GM23248 (cell line): ENCODE measurements around the gene AP1B1. TPM values are rescaled to one million over a fixed set of nuclear protein-coding genes. Genes with fewer than 3 reads are reported as not detected.
A peak's percentile ranks its signal among the peaks of the same experiment; 100 is the strongest.

ENCODE experiments used
- DNase-seq: peaks from one replicate; pipeline ENCODE4 v3.0.0-alpha.2; 2015
- H2AFZ ChIP-seq: fragments of 200-600 bp; sonication (generic); 2 replicates; pipeline ENCODE4 v1.6.1; 2016; ENCODE audit warnings: antibody characterized with exemption
- H3F3A ChIP-seq: fragments of 200-600 bp; sonication (generic); 2 replicates; pipeline ENCODE4 v1.6.1; 2016; ENCODE audit warnings: mild to moderate bottlenecking, antibody characterized with exemption, mixed run types; ENCODE audit not compliant: insufficient read depth
- H3K27ac ChIP-seq: fragments of 200-600 bp; sonication (generic); 2 replicates; pipeline ENCODE4 v1.5.1; 2016; ENCODE audit warnings: mild to moderate bottlenecking
- H3K27me3 ChIP-seq: fragments of 200-600 bp; sonication (generic); replicated peaks from 2 replicates; pipeline ENCODE4 v1.6.1; 2016; ENCODE audit warnings: mild to moderate bottlenecking; ENCODE audit not compliant: insufficient read depth
- H3K36me3 ChIP-seq: fragments of 200-600 bp; sonication (generic); 2 replicates; pipeline ENCODE4 v1.6.1; 2016; ENCODE audit warnings: low read depth, mild to moderate bottlenecking
- H3K4me1 ChIP-seq: fragments of 200-600 bp; sonication (generic); 2 replicates; pipeline ENCODE4 v1.6.1; 2016; ENCODE audit warnings: mild to moderate bottlenecking; ENCODE audit not compliant: insufficient read depth
- H3K4me2 ChIP-seq: fragments of 200-600 bp; sonication (generic); one replicate; pipeline ENCODE4 v1.6.1; 2016; ENCODE audit warnings: mild to moderate bottlenecking; ENCODE audit not compliant: unreplicated experiment
- H3K4me3 ChIP-seq: fragments of 200-600 bp; sonication (generic); 2 replicates; pipeline ENCODE4 v1.5.1; 2016; ENCODE audit warnings: mild to moderate bottlenecking
- H3K79me2 ChIP-seq: fragments of 200-600 bp; sonication (generic); 2 replicates; pipeline ENCODE4 v1.6.1; 2016; ENCODE audit warnings: mild to moderate bottlenecking; ENCODE audit not compliant: insufficient read depth
- H3K9ac ChIP-seq: fragments of 200-600 bp; sonication (generic); 2 replicates; pipeline ENCODE4 v1.6.1; 2016; ENCODE audit warnings: mild to moderate bottlenecking
- H3K9me2 ChIP-seq: fragments of 200-600 bp; sonication (generic); 2 replicates; pipeline ENCODE4 v1.6.1; 2016; ENCODE audit warnings: mixed run types, mild to moderate bottlenecking, moderate library complexity; ENCODE audit not compliant: insufficient read depth
- H3K9me3 ChIP-seq: fragments of 200-600 bp; sonication (generic); one replicate; pipeline ENCODE4 v1.6.1; 2017; ENCODE audit warnings: low read depth
- H4K20me1 ChIP-seq: fragments of 200-600 bp; sonication (generic); 2 replicates; pipeline ENCODE4 v1.6.0; 2016; ENCODE audit not compliant: insufficient read depth
- EZH2 ChIP-seq: fragments of 200-600 bp; sonication (generic); IDR thresholded peaks from 2 replicates; pipeline ENCODE4 v1.6.1; 2018; ENCODE audit warnings: antibody characterized with exemption, mild to moderate bottlenecking; ENCODE audit not compliant: insufficient read depth, poor library complexity, severe bottlenecking
- EZH2phosphoT487 ChIP-seq: fragments of 200-600 bp; sonication (generic); IDR thresholded peaks from 2 replicates; pipeline ENCODE4 v1.6.1; 2018; ENCODE audit warnings: antibody characterized with exemption, moderate library complexity, mild to moderate bottlenecking, low read depth; ENCODE audit not compliant: insufficient read depth
- WGBS, 2 experiments: methylation state at CpG; one replicate each; pipeline ENCODE4 v1.1.6; 2015 to 2017; ENCODE audit warnings: low lambda C conversion rate in 2 of 2, low coverage in 1 of 2; ENCODE audit errors: missing lambda C conversion rate in 2 of 2; 5-methylcytosine and 5-hydroxymethylcytosine counted together
- in situ Hi-C: fragments of 300-500 bp; cut with MboI; formaldehyde crosslinking; loops from 2 replicates; pipeline ENCODE4 v1.15.0; 2020
- polyA plus RNA-seq: library from polyadenylated mRNA; unstranded; fragments of >200 nt; fragmentation: Nextera tagmentation; extraction: Ambion mirVana; gene quantifications from 2 replicates; pipeline ENCODE4 v1.2.1, GENCODE V29; 2016
- total RNA-seq: library from RNA; depleted of rRNA; stranded (reverse); fragments of >200 nt; shearing (Covaris generic); gene quantifications from 2 replicates; pipeline ENCODE4 v1.2.3, GENCODE V29; 2014

AP1B1 gene
- total and polyA plus RNA-seq, 2 experiments from 2014 or later: 41.7 to 49.8 TPM

DNA sequence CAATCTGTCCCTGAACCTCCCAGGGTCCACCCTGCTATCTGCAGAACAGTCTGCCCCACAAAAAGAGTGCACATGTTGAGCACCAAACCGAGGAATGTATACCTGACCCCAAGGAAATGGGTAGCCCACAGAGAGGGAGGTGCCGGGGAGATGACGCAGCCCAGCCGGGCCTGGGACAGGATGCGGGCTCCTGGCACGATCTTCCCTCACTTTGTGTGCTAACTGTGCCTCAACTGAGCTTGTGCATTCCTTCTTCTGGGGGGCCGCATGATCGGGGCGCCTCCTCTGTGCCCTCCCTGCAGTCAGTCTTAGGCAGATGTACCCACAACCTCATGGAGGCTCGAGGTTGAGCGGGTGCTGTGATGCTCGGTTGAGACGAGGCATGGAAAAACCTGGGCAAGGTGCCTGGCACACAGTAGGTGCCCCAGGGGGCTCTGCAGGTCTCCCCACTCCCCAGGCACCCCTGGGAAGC lies 79.5 kb downstream of the AP1B1 start:
- Histone ChIP-seq H3K79me2 (peaks cover 24% of the 10 kb centered on the region), H3K27ac (peak overlapping the region; percentile 53), H3F3A (no peaks in the 10 kb centered on the region), H3K27me3 (peaks cover 6% of the 10 kb centered on the region), H3K4me3 (peak overlapping the region; percentile 87; the same call in 1 of the 2 replicates), H3K9me2 (no peaks in the 10 kb centered on the region), H3K4me2 (peak overlapping the region; percentile 64), H3K36me3 (no peaks in the 10 kb centered on the region), H3K9me3 (no peaks in the 10 kb centered on the region), H4K20me1 (no peaks in the 10 kb centered on the region), H3K9ac (peak overlapping the region; percentile 53; the same call in 1 of the 2 replicates), H3K4me1 (peaks cover 21% of the 10 kb centered on the region), H2AFZ (no peak overlapping the region)
- in situ Hi-C loops: no loop called here
- TF ChIP-seq EZH2phosphoT487: no peak
- TF ChIP-seq EZH2: no peak
- 38 to 45% methylated on average over 13 of the region's 13 CpGs for WGBS, 2 experiments
- DNase-seq: peak; percentile 76

DNA sequence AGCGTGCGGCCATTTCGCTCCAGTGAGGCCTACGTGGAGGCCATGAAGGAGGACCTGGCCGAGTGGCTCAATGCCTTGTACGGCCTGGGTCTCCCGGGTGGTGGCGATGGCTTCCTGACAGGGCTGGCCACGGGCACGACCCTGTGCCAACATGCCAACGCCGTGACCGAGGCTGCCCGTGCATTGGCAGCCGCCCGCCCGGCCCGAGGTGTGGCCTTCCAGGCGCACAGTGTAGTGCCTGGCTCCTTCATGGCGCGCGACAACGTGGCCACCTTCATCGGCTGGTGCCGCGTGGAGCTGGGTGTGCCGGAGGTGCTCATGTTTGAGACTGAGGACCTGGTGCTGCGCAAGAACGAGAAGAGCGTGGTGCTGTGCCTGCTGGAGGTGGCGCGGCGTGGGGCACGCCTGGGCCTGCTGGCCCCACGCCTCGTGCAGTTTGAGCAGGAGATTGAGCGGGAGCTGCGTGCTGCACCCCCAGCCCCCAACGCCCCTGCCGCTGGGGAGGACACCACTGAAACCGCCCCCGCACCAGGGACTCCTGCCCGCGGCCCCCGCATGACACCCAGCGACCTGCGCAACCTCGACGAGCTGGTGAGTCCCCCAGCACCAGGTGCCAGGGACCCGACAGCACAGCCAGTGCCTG lies 80.1 kb downstream of the AP1B1 start:
- no peak overlapping the region for H2AFZ ChIP-seq
- H3K4me3 ChIP-seq: peak overlapping the region; percentile 87
- H3K27ac ChIP-seq: peak overlapping the region; percentile 53; the same call in 1 of the 2 replicates
- peaks cover 21% of the 10 kb centered on the region for H3K4me1 ChIP-seq
- no peaks in the 10 kb centered on the region for H3K36me3 ChIP-seq
- peaks cover 24% of the 10 kb centered on the region for H3K79me2 ChIP-seq
- peak overlapping the region; percentile 84; the same call in 1 of the 2 replicates for H3K9ac ChIP-seq
- WGBS, 2 experiments: 72 to 73% methylated on average over 44 to 45 of the region's 50 CpGs
- no peaks in the 10 kb centered on the region for H3F3A ChIP-seq
- H3K9me3 ChIP-seq: no peaks in the 10 kb centered on the region
- H3K4me2 ChIP-seq: peak overlapping the region; percentile 96
- TF ChIP-seq EZH2 (no peak), EZH2phosphoT487 (no peak)
- no peak for DNase-seq
- H3K9me2 ChIP-seq: no peaks in the 10 kb centered on the region
- no peaks in the 10 kb centered on the region for H4K20me1 ChIP-seq
- in situ Hi-C loops: no loop called here
- H3K27me3 ChIP-seq: peaks cover under 1% of the 10 kb centered on the region; the same call in 1 of the 2 replicates

DNA sequence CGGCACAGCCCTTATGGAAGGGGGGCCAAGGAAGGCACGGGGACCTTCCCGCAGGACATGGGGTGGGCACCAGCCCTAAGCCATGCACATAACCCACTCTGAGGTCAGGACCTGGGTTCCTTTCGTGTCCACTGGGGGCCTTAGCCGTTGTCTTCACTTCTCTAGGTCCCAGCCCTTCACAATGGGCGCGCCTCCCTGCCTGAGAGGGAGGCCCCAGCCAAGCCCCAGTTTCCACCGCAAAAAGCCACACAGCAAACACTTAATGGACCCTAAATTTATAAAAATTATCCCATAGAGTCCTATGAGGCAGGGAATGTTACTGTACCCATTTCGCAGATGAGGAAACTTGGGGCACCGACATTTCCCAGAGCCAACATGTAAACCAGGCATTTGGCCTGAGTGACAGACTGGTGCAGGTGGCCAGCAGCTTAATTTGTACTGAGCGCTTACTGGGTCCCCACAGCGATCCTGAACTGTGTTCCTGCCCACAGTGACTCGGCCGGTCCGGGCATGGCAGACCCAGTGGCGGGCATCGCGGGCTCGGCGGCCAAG lies 80.7 kb downstream of the AP1B1 start:
- no peaks in the 10 kb centered on the region for H3F3A ChIP-seq

GRCh38 chr22:29306835-29307595 lies 81.4 kb downstream of the AP1B1 start:
- Histone ChIP-seq H3K4me3 (peak overlapping the region; percentile 87), H3K4me2 (peak overlapping the region; percentile 96), H3K27me3 (no peaks in the 10 kb centered on the region), H4K20me1 (no peaks in the 10 kb centered on the region), H3K9ac (peak overlapping the region; percentile 84), H3K9me3 (no peaks in the 10 kb centered on the region), H3K4me1 (peaks cover 21% of the 10 kb centered on the region), H2AFZ (peak overlapping the region; percentile 98), H3K79me2 (peaks cover 24% of the 10 kb centered on the region), H3F3A (no peaks in the 10 kb centered on the region), H3K9me2 (no peaks in the 10 kb centered on the region), H3K27ac (peak overlapping the region; percentile 51), H3K36me3 (no peaks in the 10 kb centered on the region)
- 1 to 2% methylated on average over 36 to 81 of the region's 83 CpGs for WGBS, 2 experiments
- TF ChIP-seq EZH2: no peak
- TF ChIP-seq EZH2phosphoT487: no peak
- in situ Hi-C loops: no loop called here
- DNase-seq: peak; percentile 94

More for the DNA sequence above, 80.7 kb downstream of the AP1B1 start:
- no peaks in the 10 kb centered on the region for H3K27me3 ChIP-seq
- peak overlapping the region; percentile 84 for H3K9ac ChIP-seq
- no peak for TF ChIP-seq EZH2phosphoT487
- peaks cover 21% of the 10 kb centered on the region for H3K4me1 ChIP-seq
- H3K9me2 ChIP-seq: no peaks in the 10 kb centered on the region
- no peaks in the 10 kb centered on the region for H3K36me3 ChIP-seq
- peak overlapping the region; percentile 98 for H2AFZ ChIP-seq
- H4K20me1 ChIP-seq: no peaks in the 10 kb centered on the region
- peak overlapping the region; percentile 51 for H3K27ac ChIP-seq
- in situ Hi-C loops: no loop called here
- H3K4me3 ChIP-seq: peak overlapping the region; percentile 87
- WGBS, 2 experiments: 42 to 45% methylated on average over 20 of the region's 20 CpGs
- DNase-seq: no peak
- H3K9me3 ChIP-seq: no peaks in the 10 kb centered on the region
- H3K79me2 ChIP-seq: peaks cover 24% of the 10 kb centered on the region
- H3K4me2 ChIP-seq: peak overlapping the region; percentile 96
